A673 (cell line): Measurements from ENCODE around the gene STARD5.

Experiments used
- EZH2 ChIP-seq: fragments of 200-600 bp; sonication (generic); IDR thresholded peaks from 2 replicates; pipeline ENCODE4 v1.6.1; 2017; ENCODE audit warnings: borderline replicate concordance, low read depth, mild to moderate bottlenecking, mixed read lengths, antibody characterized with exemption, low read length; ENCODE audit not compliant: poor library complexity, severe bottlenecking
- TF ChIP-seq, protein P1 (sequence below): fragments of 300-800, 200-600 bp; sonication (generic); conservative IDR thresholded peaks from 2 replicates; pipeline ENCODE4 v1.5.1; 2017; ENCODE audit warnings: low read depth, mild to moderate bottlenecking, antibody characterized with exemption, low read length, moderate library complexity, mixed read lengths

DNA sequence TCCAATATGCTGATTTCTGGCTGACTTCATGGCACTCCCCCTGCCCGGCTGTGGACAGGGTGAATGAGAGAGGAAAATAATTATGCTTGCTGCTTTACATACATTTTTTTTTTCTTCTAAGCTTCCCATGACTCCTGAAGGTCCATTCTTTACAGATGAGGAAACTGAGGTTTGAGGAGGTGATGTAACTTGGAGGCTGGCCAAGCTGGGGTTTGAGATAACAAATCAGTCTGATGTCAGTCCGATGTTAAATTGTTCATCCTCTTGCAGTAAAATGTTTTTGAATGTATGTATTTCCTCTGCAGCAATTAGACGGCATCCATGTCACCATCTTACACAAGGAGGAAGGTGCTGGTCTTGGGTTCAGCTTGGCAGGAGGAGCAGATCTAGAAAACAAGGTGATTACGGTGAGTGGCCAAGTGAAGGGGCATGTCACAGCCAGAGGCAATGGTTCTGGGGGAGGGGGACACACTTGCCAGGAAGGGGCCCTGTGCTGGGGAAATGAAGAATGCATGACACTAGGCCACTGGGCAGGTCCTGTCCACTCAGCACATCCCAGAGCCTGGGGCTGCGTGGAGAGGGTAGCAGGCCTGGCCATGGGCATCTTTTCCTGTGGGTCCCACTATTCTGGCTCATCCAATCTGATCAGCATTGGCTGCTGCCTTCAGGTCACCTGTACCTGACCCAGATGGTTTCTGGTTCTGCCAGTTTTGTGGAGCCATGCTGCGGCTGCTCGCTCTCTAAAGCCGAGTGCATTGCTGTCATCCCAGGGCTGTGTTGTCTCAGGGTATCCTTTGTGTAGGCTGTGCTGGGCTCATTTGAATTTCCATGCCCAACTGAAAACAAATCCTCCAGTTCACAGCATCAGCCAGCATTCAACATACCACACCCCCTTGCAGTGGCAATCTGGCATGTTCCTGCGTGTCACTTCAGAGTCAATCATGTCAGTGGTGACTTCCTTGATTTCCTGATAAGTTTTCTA, 20.4 kb downstream of the STARD5 start:
- TF ChIP-seq, protein P1, sequence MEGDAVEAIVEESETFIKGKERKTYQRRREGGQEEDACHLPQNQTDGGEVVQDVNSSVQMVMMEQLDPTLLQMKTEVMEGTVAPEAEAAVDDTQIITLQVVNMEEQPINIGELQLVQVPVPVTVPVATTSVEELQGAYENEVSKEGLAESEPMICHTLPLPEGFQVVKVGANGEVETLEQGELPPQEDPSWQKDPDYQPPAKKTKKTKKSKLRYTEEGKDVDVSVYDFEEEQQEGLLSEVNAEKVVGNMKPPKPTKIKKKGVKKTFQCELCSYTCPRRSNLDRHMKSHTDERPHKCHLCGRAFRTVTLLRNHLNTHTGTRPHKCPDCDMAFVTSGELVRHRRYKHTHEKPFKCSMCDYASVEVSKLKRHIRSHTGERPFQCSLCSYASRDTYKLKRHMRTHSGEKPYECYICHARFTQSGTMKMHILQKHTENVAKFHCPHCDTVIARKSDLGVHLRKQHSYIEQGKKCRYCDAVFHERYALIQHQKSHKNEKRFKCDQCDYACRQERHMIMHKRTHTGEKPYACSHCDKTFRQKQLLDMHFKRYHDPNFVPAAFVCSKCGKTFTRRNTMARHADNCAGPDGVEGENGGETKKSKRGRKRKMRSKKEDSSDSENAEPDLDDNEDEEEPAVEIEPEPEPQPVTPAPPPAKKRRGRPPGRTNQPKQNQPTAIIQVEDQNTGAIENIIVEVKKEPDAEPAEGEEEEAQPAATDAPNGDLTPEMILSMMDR, result no peak
- TF ChIP-seq EZH2, result no peak
